ENCODE data around the gene CPNE9.

Gene CPNE9

DNA sequence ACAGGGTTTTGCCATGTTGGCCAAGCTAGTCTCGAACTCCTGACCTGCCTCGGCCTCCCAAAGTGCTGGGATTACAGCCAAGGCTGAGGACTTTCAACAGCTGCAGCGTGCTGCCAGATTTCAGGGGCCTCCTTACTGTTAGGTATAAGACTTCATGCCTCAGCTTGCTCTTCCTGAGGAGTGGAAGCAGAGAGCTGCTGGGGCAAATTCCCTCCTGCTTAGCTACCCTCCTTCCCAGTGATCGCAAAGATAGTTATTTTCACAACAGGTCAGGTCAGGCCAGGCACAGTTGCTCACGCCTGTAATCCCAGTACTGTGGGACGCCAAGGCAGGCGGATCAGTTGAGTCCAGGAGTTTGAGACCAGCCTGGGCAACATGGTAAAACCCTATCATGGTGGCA, 2.6 kb upstream of the CPNE9 start:
- no peaks in the 10 kb centered on the region for H3F3A ChIP-seq (ENCODE audit: insufficient read depth, low read length)
- H3K9ac ChIP-seq (ENCODE audit: low read length) = no peak overlapping the region
- no peak for DNase-seq
- no peaks in the 10 kb centered on the region; the same call in 1 of the 2 replicates for H3K36me3 ChIP-seq (replicated peaks; ENCODE audit: insufficient read depth, low read length)
- no peak overlapping the region for H3K27ac ChIP-seq (ENCODE audit: low read length)
- no peaks in the 10 kb centered on the region for H3K9me2 ChIP-seq (replicated peaks; ENCODE audit: insufficient read depth, low read length)
- no peak overlapping the region for H3K4me3 ChIP-seq (ENCODE audit: low read length)
- no peaks in the 10 kb centered on the region for H3K9me3 ChIP-seq (replicated peaks; ENCODE audit: insufficient read depth, low read length)
- no peaks in the 10 kb centered on the region for H3K4me1 ChIP-seq (ENCODE audit: low read length)
- no peaks in the 10 kb centered on the region for H3K79me2 ChIP-seq (ENCODE audit: low read length)
- TF ChIP-seq, protein P1, sequence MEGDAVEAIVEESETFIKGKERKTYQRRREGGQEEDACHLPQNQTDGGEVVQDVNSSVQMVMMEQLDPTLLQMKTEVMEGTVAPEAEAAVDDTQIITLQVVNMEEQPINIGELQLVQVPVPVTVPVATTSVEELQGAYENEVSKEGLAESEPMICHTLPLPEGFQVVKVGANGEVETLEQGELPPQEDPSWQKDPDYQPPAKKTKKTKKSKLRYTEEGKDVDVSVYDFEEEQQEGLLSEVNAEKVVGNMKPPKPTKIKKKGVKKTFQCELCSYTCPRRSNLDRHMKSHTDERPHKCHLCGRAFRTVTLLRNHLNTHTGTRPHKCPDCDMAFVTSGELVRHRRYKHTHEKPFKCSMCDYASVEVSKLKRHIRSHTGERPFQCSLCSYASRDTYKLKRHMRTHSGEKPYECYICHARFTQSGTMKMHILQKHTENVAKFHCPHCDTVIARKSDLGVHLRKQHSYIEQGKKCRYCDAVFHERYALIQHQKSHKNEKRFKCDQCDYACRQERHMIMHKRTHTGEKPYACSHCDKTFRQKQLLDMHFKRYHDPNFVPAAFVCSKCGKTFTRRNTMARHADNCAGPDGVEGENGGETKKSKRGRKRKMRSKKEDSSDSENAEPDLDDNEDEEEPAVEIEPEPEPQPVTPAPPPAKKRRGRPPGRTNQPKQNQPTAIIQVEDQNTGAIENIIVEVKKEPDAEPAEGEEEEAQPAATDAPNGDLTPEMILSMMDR (IDR thresholded peaks at IDR 0.05; ENCODE audit: low read length) = no peak
- TF ChIP-seq EZH2phosphoT487 (IDR thresholded peaks at IDR 0.05; ENCODE audit: low read length) = no peak
- TF ChIP-seq EZH2 (optimal IDR thresholded peaks at IDR 0.05; ENCODE audit: low read depth, low read length) = no peak
- no peaks in the 10 kb centered on the region for H4K20me1 ChIP-seq (ENCODE audit: insufficient read depth, low read length)
- H3K4me2 ChIP-seq (ENCODE audit: low read depth, low read length) = no peak overlapping the region
- no peaks in the 10 kb centered on the region for H3K27me3 ChIP-seq (replicated peaks; ENCODE audit: insufficient read depth, low read length)
- no peak overlapping the region for H2AFZ ChIP-seq (ENCODE audit: low read length)

DNA sequence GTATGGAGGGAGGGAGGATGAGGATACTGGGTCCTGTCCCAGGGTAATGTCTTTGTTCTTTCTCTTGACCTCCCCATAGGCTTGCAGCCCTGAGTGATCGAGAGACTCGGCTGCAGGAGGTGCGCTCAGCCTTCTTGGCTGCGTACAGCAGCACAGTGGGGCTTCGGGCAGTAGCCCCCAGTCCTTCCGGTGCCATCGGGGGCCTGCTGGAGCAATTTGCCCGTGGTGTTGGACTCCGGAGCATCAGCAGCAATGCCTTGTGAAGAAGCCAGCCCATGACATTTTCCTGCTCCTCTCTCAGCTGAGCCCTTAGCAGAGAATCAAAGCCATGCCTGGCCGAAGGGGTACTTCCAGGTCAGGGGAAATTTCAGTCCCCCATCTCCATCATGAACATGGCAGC, 1.9 kb upstream of the CPNE9 start:
- Histone ChIP-seq H3K4me2 (ENCODE audit: low read depth, low read length) (no peak overlapping the region), H3K4me1 (ENCODE audit: low read length) (no peaks in the 10 kb centered on the region), H3F3A (ENCODE audit: insufficient read depth, low read length) (no peaks in the 10 kb centered on the region), H3K9me3 (replicated peaks; ENCODE audit: insufficient read depth, low read length) (no peaks in the 10 kb centered on the region), H3K27ac (ENCODE audit: low read length) (no peak overlapping the region), H3K4me3 (ENCODE audit: low read length) (no peak overlapping the region), H3K9me2 (replicated peaks; ENCODE audit: insufficient read depth, low read length) (no peaks in the 10 kb centered on the region), H4K20me1 (ENCODE audit: insufficient read depth, low read length) (no peaks in the 10 kb centered on the region), H3K36me3 (replicated peaks; ENCODE audit: insufficient read depth, low read length) (no peaks in the 10 kb centered on the region; the same call in 1 of the 2 replicates), H3K79me2 (ENCODE audit: low read length) (no peaks in the 10 kb centered on the region), H2AFZ (ENCODE audit: low read length) (no peak overlapping the region), H3K27me3 (replicated peaks; ENCODE audit: insufficient read depth, low read length) (no peaks in the 10 kb centered on the region), H3K9ac (ENCODE audit: low read length) (no peak overlapping the region)
- TF ChIP-seq EZH2 (optimal IDR thresholded peaks at IDR 0.05; ENCODE audit: low read depth, low read length) = no peak
- no peak for TF ChIP-seq EZH2phosphoT487 (IDR thresholded peaks at IDR 0.05; ENCODE audit: low read length)
- TF ChIP-seq, protein P1 (IDR thresholded peaks at IDR 0.05; ENCODE audit: low read length) = no peak
- DNase-seq = no peak

DNA sequence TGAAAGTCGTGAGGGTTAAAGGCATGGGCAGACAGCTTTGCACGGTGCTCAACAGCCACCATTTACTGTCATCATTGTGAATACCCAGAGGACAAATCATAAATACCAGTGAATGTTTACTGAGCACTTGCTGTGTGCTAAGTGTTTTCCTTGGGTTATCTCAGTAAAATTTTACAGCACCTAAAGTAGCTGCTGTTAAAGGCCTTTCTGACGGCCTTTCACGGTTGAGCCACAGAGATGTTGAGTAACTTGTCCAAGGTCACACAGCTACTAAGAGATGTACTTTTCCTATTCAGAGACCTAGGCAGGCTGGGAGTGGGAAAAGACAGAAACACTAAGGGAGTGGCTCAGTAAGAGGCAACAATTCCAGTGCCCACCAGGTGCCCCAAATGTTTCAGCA, 393 bp upstream of the CPNE9 start:
- no peaks in the 10 kb centered on the region for H3K79me2 ChIP-seq (ENCODE audit: low read length)
- H4K20me1 ChIP-seq (ENCODE audit: insufficient read depth, low read length) = no peaks in the 10 kb centered on the region
- no peak overlapping the region for H3K4me2 ChIP-seq (ENCODE audit: low read depth, low read length)
- H3K9me3 ChIP-seq (replicated peaks; ENCODE audit: insufficient read depth, low read length) = no peaks in the 10 kb centered on the region
- H3K9ac ChIP-seq (ENCODE audit: low read length) = no peak overlapping the region
- no peak overlapping the region for H2AFZ ChIP-seq (ENCODE audit: low read length)
- no peak for TF ChIP-seq EZH2 (optimal IDR thresholded peaks at IDR 0.05; ENCODE audit: low read depth, low read length)
- TF ChIP-seq EZH2phosphoT487 (IDR thresholded peaks at IDR 0.05; ENCODE audit: low read length) = no peak
- TF ChIP-seq, protein P1 (IDR thresholded peaks at IDR 0.05; ENCODE audit: low read length) = no peak
- no peak for DNase-seq
- H3K27ac ChIP-seq (ENCODE audit: low read length) = no peak overlapping the region
- H3K36me3 ChIP-seq (replicated peaks; ENCODE audit: insufficient read depth, low read length) = no peaks in the 10 kb centered on the region; the same call in 1 of the 2 replicates
- no peaks in the 10 kb centered on the region for H3K4me1 ChIP-seq (ENCODE audit: low read length)
- no peaks in the 10 kb centered on the region for H3F3A ChIP-seq (ENCODE audit: insufficient read depth, low read length)
- H3K9me2 ChIP-seq (replicated peaks; ENCODE audit: insufficient read depth, low read length) = no peaks in the 10 kb centered on the region
- H3K4me3 ChIP-seq (ENCODE audit: low read length) = no peak overlapping the region
- no peaks in the 10 kb centered on the region for H3K27me3 ChIP-seq (replicated peaks; ENCODE audit: insufficient read depth, low read length)

Measured in MM.1S (cell line).